ENCODE measurements around the gene MYO15A.

Gene MYO15A

GRCh38 chr17:18105027-18105426 is 3.5 kb upstream of the MYO15A start:
- peaks cover 65% of the 10 kb centered on the region for H3K36me3 ChIP-seq (ENCODE audit: control insufficient read depth, insufficient read depth, low read length)
- H3K27ac ChIP-seq (ENCODE audit: low read depth, low read length): no peak overlapping the region
- H3K27me3 ChIP-seq (ENCODE audit: control insufficient read depth, insufficient read depth, low read length): no peaks in the 10 kb centered on the region
- H3K9me3 ChIP-seq (ENCODE audit: control insufficient read depth, insufficient read depth, low read depth, low read length): no peaks in the 10 kb centered on the region
- H3K9ac ChIP-seq (ENCODE audit: low read length): no peak overlapping the region
- no peak overlapping the region for H3K4me3 ChIP-seq (ENCODE audit: low read depth, low read length)
- no peaks in the 10 kb centered on the region for H3K4me1 ChIP-seq (ENCODE audit: control insufficient read depth, insufficient read depth, low read length)

DNA sequence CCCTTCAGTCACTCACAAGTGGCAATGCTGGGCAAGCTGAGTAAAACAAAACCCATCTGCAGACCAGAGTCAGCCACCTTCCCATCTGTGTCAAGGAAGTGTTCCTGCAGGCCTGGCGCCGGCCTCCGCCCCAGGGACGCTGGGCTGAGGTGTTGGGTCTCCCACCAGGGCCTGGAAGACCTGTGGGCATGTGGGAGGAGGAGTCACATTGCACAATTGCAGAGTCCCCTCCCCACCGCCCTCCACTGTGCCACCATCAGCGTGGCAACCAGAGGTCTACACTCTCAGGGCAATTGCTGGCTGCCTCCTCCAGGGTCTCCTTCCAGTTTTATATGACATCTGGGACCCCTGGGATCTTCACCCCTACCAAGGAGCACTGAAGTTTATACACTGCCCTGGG is 3.0 kb upstream of the MYO15A start:
- H3K27me3 ChIP-seq (ENCODE audit: control insufficient read depth, insufficient read depth, low read length): no peaks in the 10 kb centered on the region
- no peak overlapping the region for H3K4me3 ChIP-seq (ENCODE audit: low read depth, low read length)
- no peak overlapping the region for H3K9ac ChIP-seq (ENCODE audit: low read length)
- H3K27ac ChIP-seq (ENCODE audit: low read depth, low read length): no peak overlapping the region
- no peaks in the 10 kb centered on the region for H3K4me1 ChIP-seq (ENCODE audit: control insufficient read depth, insufficient read depth, low read length)
- H3K9me3 ChIP-seq (ENCODE audit: control insufficient read depth, insufficient read depth, low read depth, low read length): no peaks in the 10 kb centered on the region
- H3K36me3 ChIP-seq (ENCODE audit: control insufficient read depth, insufficient read depth, low read length): peaks cover 59% of the 10 kb centered on the region

DNA sequence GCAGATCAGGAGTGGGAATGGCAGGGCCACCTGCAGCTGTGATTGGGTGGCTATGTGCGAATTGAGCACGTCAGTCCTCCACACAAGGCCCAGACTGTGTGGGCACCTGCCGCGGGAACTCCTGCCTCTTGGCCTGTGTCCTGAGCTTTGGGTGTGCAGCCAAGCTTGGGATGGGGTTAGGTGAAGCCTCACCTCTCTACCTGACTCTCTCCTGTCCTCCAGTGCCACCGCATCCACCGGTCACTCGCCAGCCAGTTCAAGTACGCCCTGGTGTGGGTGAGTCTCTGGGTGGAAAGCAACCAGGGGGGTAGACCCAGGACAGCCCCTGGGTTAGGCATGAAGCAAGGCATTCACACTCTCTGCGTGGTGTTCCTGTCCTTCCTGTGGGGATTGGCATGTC is 2.3 kb upstream of the MYO15A start:
- Histone ChIP-seq H3K4me3 (ENCODE audit: low read depth, low read length) (no peak overlapping the region), H3K27me3 (ENCODE audit: control insufficient read depth, insufficient read depth, low read length) (no peaks in the 10 kb centered on the region), H3K27ac (ENCODE audit: low read depth, low read length) (no peak overlapping the region), H3K9me3 (ENCODE audit: control insufficient read depth, insufficient read depth, low read depth, low read length) (no peaks in the 10 kb centered on the region), H3K36me3 (ENCODE audit: control insufficient read depth, insufficient read depth, low read length) (peaks cover 53% of the 10 kb centered on the region), H3K9ac (ENCODE audit: low read length) (no peak overlapping the region), H3K4me1 (ENCODE audit: control insufficient read depth, insufficient read depth, low read length) (no peaks in the 10 kb centered on the region)

- Histone ChIP-seq H3K4me1 (ENCODE audit: control insufficient read depth, insufficient read depth, low read length) (peaks cover 7% of the 10 kb centered on the region; the same call in 1 of the 2 replicates), H3K4me3 (ENCODE audit: low read depth, low read length) (no peak overlapping the region), H3K36me3 (ENCODE audit: control insufficient read depth, insufficient read depth, low read length) (peaks cover 45% of the 10 kb centered on the region), H3K9me3 (ENCODE audit: control insufficient read depth, insufficient read depth, low read depth, low read length) (no peaks in the 10 kb centered on the region), H3K27me3 (ENCODE audit: control insufficient read depth, insufficient read depth, low read length) (no peaks in the 10 kb centered on the region), H3K9ac (ENCODE audit: low read length) (no peak overlapping the region), H3K27ac (ENCODE audit: low read depth, low read length) (no peak overlapping the region)
Measured at GRCh38 chr17:18107061-18107790, 1.3 kb upstream of the MYO15A start.

GRCh38 chr17:18107971-18108370 is 585 bp upstream of the MYO15A start:
- Histone ChIP-seq H3K9me3 (ENCODE audit: control insufficient read depth, insufficient read depth, low read depth, low read length) (no peaks in the 10 kb centered on the region), H3K27me3 (ENCODE audit: control insufficient read depth, insufficient read depth, low read length) (no peaks in the 10 kb centered on the region), H3K9ac (ENCODE audit: low read length) (no peak overlapping the region), H3K4me3 (ENCODE audit: low read depth, low read length) (no peak overlapping the region), H3K27ac (ENCODE audit: low read depth, low read length) (no peak overlapping the region), H3K4me1 (ENCODE audit: control insufficient read depth, insufficient read depth, low read length) (peaks cover 8% of the 10 kb centered on the region; the same call in 1 of the 2 replicates), H3K36me3 (ENCODE audit: control insufficient read depth, insufficient read depth, low read length) (peaks cover 41% of the 10 kb centered on the region)

GRCh38 chr17:18109935-18110485 is 1.5 kb downstream of the MYO15A start:
- Histone ChIP-seq H3K9ac (ENCODE audit: low read length) (no peak overlapping the region), H3K4me3 (ENCODE audit: low read depth, low read length) (no peak overlapping the region), H3K36me3 (ENCODE audit: control insufficient read depth, insufficient read depth, low read length) (peaks cover 25% of the 10 kb centered on the region), H3K4me1 (ENCODE audit: control insufficient read depth, insufficient read depth, low read length) (peaks cover 8% of the 10 kb centered on the region; the same call in 1 of the 2 replicates), H3K27me3 (ENCODE audit: control insufficient read depth, insufficient read depth, low read length) (no peaks in the 10 kb centered on the region), H3K9me3 (ENCODE audit: control insufficient read depth, insufficient read depth, low read depth, low read length) (no peaks in the 10 kb centered on the region), H3K27ac (ENCODE audit: low read depth, low read length) (no peak overlapping the region)

DNA sequence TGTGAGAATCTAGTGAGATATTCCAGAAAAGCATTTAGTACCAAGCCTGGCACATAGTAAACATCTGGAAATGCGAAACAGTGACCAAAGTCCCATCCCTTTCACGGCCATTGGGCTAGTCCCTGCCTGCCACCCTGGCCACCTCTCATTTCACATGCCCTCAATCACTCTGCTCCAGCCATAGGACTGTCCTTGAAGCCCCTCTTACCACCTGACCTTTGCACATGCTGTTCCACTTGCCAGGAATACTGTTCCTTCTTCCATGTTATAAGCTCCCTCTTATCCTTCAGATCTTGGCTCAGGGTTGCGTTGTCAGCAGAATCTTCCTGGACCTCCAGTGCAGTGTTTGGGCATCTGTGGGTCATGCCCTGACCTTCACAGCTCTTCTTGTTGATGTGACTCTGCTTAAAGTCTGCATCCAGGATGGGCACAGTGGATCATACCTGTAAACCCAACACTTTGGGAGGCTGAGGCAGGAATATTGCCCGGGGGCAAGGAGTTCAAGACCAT is 2.1 kb downstream of the MYO15A start:
- no peak overlapping the region for H3K4me3 ChIP-seq (ENCODE audit: low read depth, low read length)
- peaks cover 18% of the 10 kb centered on the region for H3K36me3 ChIP-seq (ENCODE audit: control insufficient read depth, insufficient read depth, low read length)
- no peak overlapping the region for H3K27ac ChIP-seq (ENCODE audit: low read depth, low read length)
- H3K4me1 ChIP-seq (ENCODE audit: control insufficient read depth, insufficient read depth, low read length): peaks cover 8% of the 10 kb centered on the region; the same call in 1 of the 2 replicates
- H3K27me3 ChIP-seq (ENCODE audit: control insufficient read depth, insufficient read depth, low read length): no peaks in the 10 kb centered on the region
- H3K9me3 ChIP-seq (ENCODE audit: control insufficient read depth, insufficient read depth, low read depth, low read length): no peaks in the 10 kb centered on the region
- H3K9ac ChIP-seq (ENCODE audit: low read length): no peak overlapping the region

- no peak overlapping the region for H3K4me3 ChIP-seq (ENCODE audit: low read depth, low read length)
- no peaks in the 10 kb centered on the region for H3K27me3 ChIP-seq (ENCODE audit: control insufficient read depth, insufficient read depth, low read length)
- H3K27ac ChIP-seq (ENCODE audit: low read depth, low read length): no peak overlapping the region
- no peak overlapping the region for H3K9ac ChIP-seq (ENCODE audit: low read length)
- H3K36me3 ChIP-seq (ENCODE audit: control insufficient read depth, insufficient read depth, low read length): peaks cover 11% of the 10 kb centered on the region
- peaks cover 8% of the 10 kb centered on the region; the same call in 1 of the 2 replicates for H3K4me1 ChIP-seq (ENCODE audit: control insufficient read depth, insufficient read depth, low read length)
- no peaks in the 10 kb centered on the region for H3K9me3 ChIP-seq (ENCODE audit: control insufficient read depth, insufficient read depth, low read depth, low read length)
Measured at GRCh38 chr17:18111330-18111971, 2.9 kb downstream of the MYO15A start.

GRCh38 chr17:18115517-18115916 is 7.0 kb downstream of the MYO15A start:
- Histone ChIP-seq H3K36me3 (ENCODE audit: control insufficient read depth, insufficient read depth, low read length) (no peaks in the 10 kb centered on the region), H3K4me3 (ENCODE audit: low read depth, low read length) (no peak overlapping the region), H3K27me3 (ENCODE audit: control insufficient read depth, insufficient read depth, low read length) (no peaks in the 10 kb centered on the region), H3K9me3 (ENCODE audit: control insufficient read depth, insufficient read depth, low read depth, low read length) (peaks cover 16% of the 10 kb centered on the region), H3K4me1 (ENCODE audit: control insufficient read depth, insufficient read depth, low read length) (peaks cover 8% of the 10 kb centered on the region; the same call in 1 of the 2 replicates), H3K27ac (ENCODE audit: low read depth, low read length) (no peak overlapping the region), H3K9ac (ENCODE audit: low read length) (no peak overlapping the region)

DNA sequence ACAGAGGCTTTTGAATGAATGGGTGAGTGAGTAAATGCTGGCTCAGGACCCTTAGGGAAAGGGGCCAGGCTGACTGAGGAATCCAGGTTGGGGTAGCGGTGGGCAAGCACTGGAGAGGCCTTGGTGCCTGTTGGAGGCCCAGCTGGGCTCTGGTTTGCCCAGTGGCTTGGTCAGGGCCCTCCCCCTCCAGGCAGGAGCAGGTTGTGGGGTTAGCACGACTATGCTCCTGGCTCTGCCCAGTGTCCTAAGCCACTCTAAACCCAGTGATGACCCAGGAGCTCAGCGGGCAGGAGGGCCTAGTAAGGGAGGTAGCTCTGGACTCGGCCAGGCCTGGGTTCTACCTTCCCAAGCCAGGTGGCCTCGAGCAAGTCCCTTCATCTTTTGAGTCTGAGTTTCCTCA is 7.5 kb downstream of the MYO15A start:
- no peak overlapping the region for H3K9ac ChIP-seq (ENCODE audit: low read length)
- H3K4me3 ChIP-seq (ENCODE audit: low read depth, low read length): no peak overlapping the region
- H3K27ac ChIP-seq (ENCODE audit: low read depth, low read length): no peak overlapping the region
- peaks cover 8% of the 10 kb centered on the region; the same call in 1 of the 2 replicates for H3K4me1 ChIP-seq (ENCODE audit: control insufficient read depth, insufficient read depth, low read length)
- no peaks in the 10 kb centered on the region for H3K27me3 ChIP-seq (ENCODE audit: control insufficient read depth, insufficient read depth, low read length)
- H3K36me3 ChIP-seq (ENCODE audit: control insufficient read depth, insufficient read depth, low read length): no peaks in the 10 kb centered on the region
- H3K9me3 ChIP-seq (ENCODE audit: control insufficient read depth, insufficient read depth, low read depth, low read length): peaks cover 16% of the 10 kb centered on the region

DNA sequence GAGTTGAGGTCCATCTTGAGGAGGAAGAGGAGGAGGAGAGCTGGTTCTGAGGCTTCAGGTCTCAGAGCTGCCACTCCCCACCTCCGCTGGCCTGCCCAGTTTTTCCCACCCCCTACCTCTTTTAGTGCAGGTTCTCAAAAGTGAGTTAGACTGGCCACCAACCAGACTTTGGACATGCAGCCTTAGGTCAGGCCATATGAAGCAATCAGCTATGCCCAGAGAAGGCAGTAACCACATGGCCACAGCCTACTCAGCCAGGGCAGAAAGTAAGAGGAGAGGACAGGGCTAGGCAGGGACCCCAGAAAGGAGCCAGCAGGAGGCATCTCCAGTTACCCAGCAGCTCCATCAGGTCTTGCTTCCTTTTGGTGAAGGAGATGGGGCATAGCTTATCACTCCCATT is 9.0 kb downstream of the MYO15A start:
- H3K4me1 ChIP-seq (ENCODE audit: control insufficient read depth, insufficient read depth, low read length): no peaks in the 10 kb centered on the region
- no peak overlapping the region for H3K27ac ChIP-seq (ENCODE audit: low read depth, low read length)
- peaks cover 16% of the 10 kb centered on the region for H3K9me3 ChIP-seq (ENCODE audit: control insufficient read depth, insufficient read depth, low read depth, low read length)
- no peaks in the 10 kb centered on the region for H3K36me3 ChIP-seq (ENCODE audit: control insufficient read depth, insufficient read depth, low read length)
- H3K4me3 ChIP-seq (ENCODE audit: low read depth, low read length): no peak overlapping the region
- no peak overlapping the region for H3K9ac ChIP-seq (ENCODE audit: low read length)
- H3K27me3 ChIP-seq (ENCODE audit: control insufficient read depth, insufficient read depth, low read length): no peaks in the 10 kb centered on the region

Measured in HUES6 (cell line).